Ishikawa (cell line): Measurements from ENCODE around the gene CEP164.

Source experiments
- CEBPB ChIP-seq: IDR thresholded peaks from 2 replicates; pipeline ENCODE4 v1.6.1; 2012
- CREB1 ChIP-seq: IDR thresholded peaks from 2 replicates; pipeline ENCODE4 v1.6.1; 2012; ENCODE audit warnings: low read depth
- EGR1 ChIP-seq: IDR thresholded peaks from 2 replicates; pipeline ENCODE4 v1.6.1; 2012
- EP300 ChIP-seq: IDR thresholded peaks from 2 replicates; pipeline ENCODE4 v1.6.1; 2012; ENCODE audit warnings: borderline replicate concordance
- FOXM1 ChIP-seq: IDR thresholded peaks from 2 replicates; pipeline ENCODE4 v1.6.1; 2012; ENCODE audit warnings: low read depth, borderline replicate concordance
- NFIC ChIP-seq: IDR thresholded peaks from 2 replicates; pipeline ENCODE4 v1.6.1; 2012
- RAD21 ChIP-seq: IDR thresholded peaks from 2 replicates; pipeline ENCODE4 v1.6.1; 2012; ENCODE audit warnings: low read depth
- REST ChIP-seq: IDR thresholded peaks from 2 replicates; pipeline ENCODE4 v1.6.1; 2012; ENCODE audit warnings: low read depth, mild to moderate bottlenecking
- TAF1 ChIP-seq: IDR thresholded peaks from 2 replicates; pipeline ENCODE4 v1.6.1; 2012; ENCODE audit warnings: low read depth, mild to moderate bottlenecking
- TCF12 ChIP-seq: IDR thresholded peaks from 2 replicates; pipeline ENCODE4 v1.6.1; 2012; ENCODE audit warnings: low read depth
- TEAD4 ChIP-seq: IDR thresholded peaks from 2 replicates; pipeline ENCODE4 v1.6.1; 2012
- USF1 ChIP-seq: IDR thresholded peaks from 2 replicates; pipeline ENCODE4 v1.6.1; 2012
- YY1 ChIP-seq: IDR thresholded peaks from 2 replicates; pipeline ENCODE4 v1.6.1; 2012; ENCODE audit warnings: low read depth
- ZBTB7A ChIP-seq: IDR thresholded peaks from 2 replicates; pipeline ENCODE4 v1.6.1; 2012; ENCODE audit warnings: low read depth
- TF ChIP-seq, protein P1 (sequence below): IDR thresholded peaks from 2 replicates; pipeline ENCODE4 v1.6.1; 2012

Gene CEP164

DNA sequence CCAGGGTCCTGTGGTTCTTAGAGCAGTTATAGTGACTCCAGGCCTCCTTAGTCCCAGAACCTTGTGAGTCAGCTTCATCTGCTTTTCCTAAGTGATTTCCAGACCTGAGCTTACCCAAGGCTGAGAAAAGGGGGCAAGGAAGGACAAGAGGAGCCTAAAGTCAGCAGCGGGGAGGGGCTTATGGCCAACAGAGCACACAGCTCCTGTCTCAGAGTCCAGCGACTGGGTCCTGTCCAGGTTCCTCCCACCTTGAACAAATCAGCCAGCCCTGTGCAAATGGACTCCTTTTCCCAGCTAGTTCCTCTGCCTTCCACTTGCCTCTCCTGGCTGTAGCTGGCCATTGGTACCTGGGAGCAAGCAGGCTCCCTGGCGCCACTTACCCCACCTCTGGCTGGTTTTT lies 22.5 kb upstream of the CEP164 start:
- TF ChIP-seq YY1 (no peak), RAD21 (no peak), TAF1 (no peak), ZBTB7A (no peak), USF1 (no peak), CEBPB (no peak), CREB1 (no peak), REST (no peak), TEAD4 (no peak), NFIC (no peak), FOXM1 (no peak), TCF12 (no peak), EGR1 (no peak), EP300 (no peak)
- TF ChIP-seq, protein P1, sequence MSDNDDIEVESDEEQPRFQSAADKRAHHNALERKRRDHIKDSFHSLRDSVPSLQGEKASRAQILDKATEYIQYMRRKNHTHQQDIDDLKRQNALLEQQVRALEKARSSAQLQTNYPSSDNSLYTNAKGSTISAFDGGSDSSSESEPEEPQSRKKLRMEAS = no peak

DNA sequence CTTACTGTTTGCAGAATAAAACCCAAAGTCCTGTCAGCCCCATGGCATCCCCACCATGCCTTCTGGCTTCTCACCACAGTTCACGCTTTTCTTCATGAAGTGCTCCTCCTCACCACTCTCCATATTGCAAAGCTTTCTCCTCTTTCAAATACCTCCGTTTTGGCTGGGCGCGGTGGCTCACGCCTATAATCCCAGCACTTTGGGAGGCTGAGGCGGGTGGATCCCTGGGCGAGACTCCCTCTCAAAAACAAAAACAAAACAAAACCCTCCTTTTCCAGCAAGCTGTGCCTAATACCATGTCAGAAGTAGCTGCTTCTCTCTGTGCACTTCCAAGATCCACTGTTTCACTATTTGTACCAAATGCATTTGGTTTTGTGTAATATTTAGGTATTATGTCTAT lies 18.3 kb upstream of the CEP164 start:
- no peak for TF ChIP-seq TCF12
- no peak for TF ChIP-seq USF1
- TF ChIP-seq TEAD4 = no peak
- TF ChIP-seq FOXM1 = no peak
- no peak for TF ChIP-seq EGR1
- TF ChIP-seq RAD21 = no peak
- no peak for TF ChIP-seq CREB1
- TF ChIP-seq NFIC = no peak
- no peak for TF ChIP-seq CEBPB

GRCh38 chr11:117313091-117313490 lies 14.6 kb upstream of the CEP164 start:
- TF ChIP-seq USF1 (no peak), EGR1 (no peak), ZBTB7A (no peak), YY1 (no peak), TAF1 (no peak), CREB1 (no peak), TEAD4 (no peak), NFIC (no peak), EP300 (no peak)
- TF ChIP-seq, protein P1 = no peak

- TF ChIP-seq CEBPB = no peak
- TF ChIP-seq, protein P1 = no peak
- no peak for TF ChIP-seq EGR1
- TF ChIP-seq RAD21 = no peak
- TF ChIP-seq TAF1 = no peak
- no peak for TF ChIP-seq USF1
- no peak for TF ChIP-seq EP300
- no peak for TF ChIP-seq YY1
- TF ChIP-seq FOXM1 = no peak
- TF ChIP-seq NFIC = no peak
- no peak for TF ChIP-seq ZBTB7A
- TF ChIP-seq TEAD4 = no peak
- no peak for TF ChIP-seq TCF12
- no peak for TF ChIP-seq CREB1
- TF ChIP-seq REST = no peak
Observed at GRCh38 chr11:117313828-117314768, 13.6 kb upstream of the CEP164 start.

DNA sequence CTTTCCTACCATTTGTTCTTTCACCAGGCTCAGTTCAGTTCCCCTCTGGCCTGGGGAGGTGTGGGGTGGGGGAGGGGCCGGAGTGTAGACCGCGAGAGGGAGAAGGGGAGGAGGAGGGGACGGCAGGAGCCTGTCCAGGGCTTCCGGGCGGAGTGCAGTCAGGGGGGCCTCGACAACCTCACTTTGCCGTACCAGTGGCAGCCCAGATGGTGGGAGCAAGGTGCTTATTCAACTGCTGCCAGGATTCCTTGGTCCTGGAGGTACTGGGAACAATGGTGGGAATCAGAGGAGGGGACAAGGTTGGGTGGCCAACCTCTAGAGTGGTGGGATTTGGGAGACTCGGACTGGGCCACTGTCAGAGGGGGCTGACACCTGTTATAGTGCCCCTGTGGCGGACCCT lies 12.8 kb upstream of the CEP164 start:
- TF ChIP-seq TAF1 = no peak
- TF ChIP-seq TEAD4 = no peak
- no peak for TF ChIP-seq YY1
- TF ChIP-seq CEBPB = no peak
- TF ChIP-seq, protein P1 = no peak
- TF ChIP-seq TCF12 = no peak
- TF ChIP-seq USF1 = no peak
- no peak for TF ChIP-seq CREB1
- no peak for TF ChIP-seq FOXM1
- no peak for TF ChIP-seq REST
